Thoracic aorta (tissue), 2 donors: Measurements from ENCODE around the gene APAF1. TPM values are rescaled to one million over a fixed set of nuclear protein-coding genes. Genes with fewer than 3 reads are reported as not detected.

Source experiments
- ATAC-seq: fragments of 150-250 bp; one replicate; pipeline ENCODE4 v1.8.0; 2017; ENCODE audit warnings: low read depth; ENCODE audit not compliant: insufficient number of reproducible peaks, low FRiP score
- DNase-seq: peaks from one replicate; pipeline ENCODE4 v3.0.0-alpha.2; 2020; ENCODE audit warnings: low spot score
- H3K27ac ChIP-seq, 2 donors: fragments of 200-600 bp; sonication (generic); 1 replicate in 1 of 2; 2 replicates in 1 of 2; pipeline ENCODE4 v1.5.1; 2016; ENCODE audit warnings: mild to moderate bottlenecking in 2 of 2, moderate library complexity in 2 of 2
- H3K27me3 ChIP-seq: fragments of 200-600 bp; sonication (generic); replicated peaks from 2 replicates; pipeline ENCODE4 v1.6.0; 2016; ENCODE audit warnings: mild to moderate bottlenecking; ENCODE audit not compliant: insufficient read depth
- H3K36me3 ChIP-seq: fragments of 200-600 bp; sonication (generic); one replicate; pipeline ENCODE4 v1.5.1; 2016
- H3K4me1 ChIP-seq, 2 donors: fragments of 200-600 bp; sonication (generic); 1 replicate in 1 of 2; 2 replicates in 1 of 2; pipeline versions ENCODE4 v1.5.1 to v1.6.0; 2016; ENCODE audit warnings: low read depth in 2 of 2, mild to moderate bottlenecking in 1 of 2; ENCODE audit not compliant: control insufficient read depth in 1 of 2
- H3K4me3 ChIP-seq: fragments of 200-600 bp; sonication (generic); 2 replicates; pipeline ENCODE4 v1.5.1; 2016; ENCODE audit warnings: mild to moderate bottlenecking
- H3K9me3 ChIP-seq: fragments of 200-600 bp; sonication (generic); 2 replicates; pipeline ENCODE4 v1.5.1; 2016
- CTCF ChIP-seq: fragments of 200-600 bp; sonication (generic); IDR thresholded peaks from one replicate; pipeline ENCODE4 v1.5.1; 2019; ENCODE audit warnings: antibody characterized with exemption
- total RNA-seq, 2 donors: library from RNA; depleted of rRNA; stranded (reverse); fragments of >200 nt; gene quantifications; one replicate each; pipeline versions ENCODE4 v1.1.0 to v1.2.3, GENCODE V29; 2016

Gene APAF1
- total RNA-seq, 2 donors from 2014 or later, result 16.0 to 19.8 TPM

GRCh38 chr12:98725476-98726247 is 80.6 kb downstream of the APAF1 start:
- H3K27me3 ChIP-seq, result no peaks in the 10 kb centered on the region
- H3K27ac ChIP-seq, result no peak overlapping the region
- H3K36me3 ChIP-seq, result peaks cover 15% of the 10 kb centered on the region
- H3K4me3 ChIP-seq, result no peak overlapping the region
- DNase-seq, result no peak
- no peak for ATAC-seq
- no peaks in the 10 kb centered on the region for H3K4me1 ChIP-seq
- peak; percentile 31 for TF ChIP-seq CTCF
- H3K9me3 ChIP-seq, result no peaks in the 10 kb centered on the region

GRCh38 chr12:98727196-98727595 is 82.1 kb downstream of the APAF1 start:
- no peak for ATAC-seq
- Histone ChIP-seq H3K27me3 (no peaks in the 10 kb centered on the region), H3K27ac (no peak overlapping the region), H3K4me1 (no peaks in the 10 kb centered on the region), H3K36me3 (peaks cover 16% of the 10 kb centered on the region), H3K4me3 (no peak overlapping the region), H3K9me3 (no peaks in the 10 kb centered on the region)
- no peak for DNase-seq
- no peak for TF ChIP-seq CTCF

GRCh38 chr12:98730412-98730811 is 85.3 kb downstream of the APAF1 start:
- no peak for ATAC-seq

GRCh38 chr12:98733667-98734350 is 88.7 kb downstream of the APAF1 start:
- no peak overlapping the region for H3K27ac ChIP-seq
- DNase-seq (no peak), ATAC-seq (no peak)
- H3K27me3 ChIP-seq, result no peaks in the 10 kb centered on the region
- H3K4me3 ChIP-seq, result no peak overlapping the region
- H3K4me1 ChIP-seq, result no peaks in the 10 kb centered on the region
- peaks cover 27% of the 10 kb centered on the region for H3K36me3 ChIP-seq
- TF ChIP-seq CTCF, result no peak
- no peaks in the 10 kb centered on the region for H3K9me3 ChIP-seq

More at GRCh38 chr12:98730412-98730811, 85.3 kb downstream of the APAF1 start:
- Histone ChIP-seq H3K9me3 (no peaks in the 10 kb centered on the region), H3K4me3 (no peak overlapping the region), H3K27ac (no peak overlapping the region), H3K36me3 (peaks cover 32% of the 10 kb centered on the region), H3K4me1 (no peaks in the 10 kb centered on the region), H3K27me3 (no peaks in the 10 kb centered on the region)
- no peak for DNase-seq
- TF ChIP-seq CTCF, result no peak

GRCh38 chr12:98735821-98736220 is 90.7 kb downstream of the APAF1 start:
- TF ChIP-seq CTCF, result no peak
- no peak for ATAC-seq

More at GRCh38 chr12:98735821-98736220, 90.7 kb downstream of the APAF1 start:
- H3K9me3 ChIP-seq, result no peaks in the 10 kb centered on the region
- no peak for DNase-seq
- H3K27me3 ChIP-seq, result no peaks in the 10 kb centered on the region
- H3K4me3 ChIP-seq, result no peak overlapping the region
- no peaks in the 10 kb centered on the region for H3K4me1 ChIP-seq
- H3K36me3 ChIP-seq, result peaks cover 16% of the 10 kb centered on the region
- H3K27ac ChIP-seq, result no peak overlapping the region
